Stimulated activated CD4-positive, alpha-beta T cell treated with anti-CD3 and anti-CD28 coated beads, Interleukin-15, amount 100 ng/mL, for 24 hours (primary cell): ENCODE measurements around the gene C1QTNF4.

Source experiments
- DNase-seq: peaks from one replicate; pipeline ENCODE4 v3.0.0-alpha.2; 2020

The C1QTNF4 gene

GRCh38 chr11:47592251-47592650 is 2.0 kb downstream of the C1QTNF4 start:
- no peak for DNase-seq

GRCh38 chr11:47591764-47592163 is 2.4 kb downstream of the C1QTNF4 start:
- DNase-seq = no peak

- DNase-seq = no peak
Observed at GRCh38 chr11:47589977-47590861, 4.0 kb downstream of the C1QTNF4 start.

GRCh38 chr11:47589584-47589976 is 4.6 kb downstream of the C1QTNF4 start:
- no peak for DNase-seq

GRCh38 chr11:47589118-47589517 is 5.1 kb downstream of the C1QTNF4 start:
- no peak for DNase-seq

GRCh38 chr11:47587723-47588326 is 6.4 kb downstream of the C1QTNF4 start:
- no peak for DNase-seq

GRCh38 chr11:47587039-47587716 is 7.0 kb downstream of the C1QTNF4 start:
- no peak for DNase-seq

GRCh38 chr11:47586098-47586855 is 7.9 kb downstream of the C1QTNF4 start, which contains the start of gene FAM180B:
Gene FAM180B (plus strand): TSS chr11:47586678. CDS start chr11:47586769, 91 bp downstream.
- DNase-seq = no peak

GRCh38 chr11:47583844-47584243 is 10.4 kb downstream of the C1QTNF4 start:
- DNase-seq = no peak

GRCh38 chr11:47578524-47579494 is 15.4 kb downstream of the C1QTNF4 start, which contains the start of the genes KBTBD4 and NDUFS3:
Gene KBTBD4 (minus strand): TSS chr11:47578970. CDS start chr11:47578951, 19 bp downstream.
Gene NDUFS3 (plus strand): TSS chr11:47579074. CDS start chr11:47579092, 18 bp downstream.
- DNase-seq = peak; percentile 91

GRCh38 chr11:47577460-47578041 is 16.7 kb downstream of the C1QTNF4 start:
- DNase-seq = no peak

GRCh38 chr11:47573321-47573720 is 20.9 kb downstream of the C1QTNF4 start:
- no peak for DNase-seq

- DNase-seq = no peak
Observed at GRCh38 chr11:47572715-47573255, 21.4 kb downstream of the C1QTNF4 start.

- DNase-seq = no peak
Observed at GRCh38 chr11:47571895-47572294, 22.3 kb downstream of the C1QTNF4 start.

- DNase-seq = no peak
Observed at GRCh38 chr11:47571357-47571729, 22.9 kb downstream of the C1QTNF4 start.

- no peak for DNase-seq
Observed at GRCh38 chr11:47570651-47571356, 23.4 kb downstream of the C1QTNF4 start.

- no peak for DNase-seq
Observed at GRCh38 chr11:47569646-47570045, 24.6 kb downstream of the C1QTNF4 start.

- DNase-seq = no peak
Observed at GRCh38 chr11:47566149-47566698, 28.0 kb downstream of the C1QTNF4 start.

GRCh38 chr11:47565340-47566148 is 28.7 kb downstream of the C1QTNF4 start, which contains the start of gene PTPMT1:
Gene PTPMT1 (plus strand): TSS chr11:47565599. CDS start chr11:47565623, 24 bp downstream.
- DNase-seq = peak; percentile 84
